WTC11 (cell line): Measurements from ENCODE around the gene BMPR1B. TPM values are rescaled to one million over a fixed set of nuclear protein-coding genes. Genes with fewer than 3 reads are reported as not detected.

ENCODE experiments used
- ATAC-seq: fragments of 200-7000 bp; cut with Tn5 transposase; 2 replicates; pipeline ENCODE4 v1.10.0; 2021; ENCODE audit warnings: mild to moderate bottlenecking, moderate library complexity
- CTCF ChIA-PET: fragments of 300-600 bp; sonication (Branson Sonifier 250); formaldehyde crosslinking; loops from one replicate; lab custom pipeline; 2021; ENCODE audit warnings: antibody characterized with exemption; lab: Charles Lee
- POLR2A ChIA-PET: fragments of 350-600 bp; sonication (Branson Sonifier 250); formaldehyde crosslinking; loops from one replicate; lab custom pipeline; 2021; ENCODE audit warnings: antibody characterized with exemption; lab: Charles Lee
- DNase-seq: peaks from one replicate; pipeline ENCODE4 v3.0.0; 2021; ENCODE audit warnings: low spot score
- H3K27ac Mint-ChIP-seq: 2 replicates; pipeline ENCODE4 v1.8.0; 2021; ENCODE audit warnings: mixed read lengths
- H3K27me3 Mint-ChIP-seq: 2 replicates; pipeline ENCODE4 v1.8.0; 2021; ENCODE audit warnings: low read depth, mild to moderate bottlenecking, moderate library complexity, mixed read lengths
- H3K36me3 Mint-ChIP-seq: 2 replicates; pipeline ENCODE4 v1.8.0; 2021; ENCODE audit warnings: mixed read lengths
- H3K4me1 Mint-ChIP-seq: 2 replicates; pipeline ENCODE4 v1.8.0; 2022; ENCODE audit warnings: mixed read lengths
- H3K4me3 Mint-ChIP-seq: 2 replicates; pipeline ENCODE4 v1.8.0; 2021; ENCODE audit warnings: mild to moderate bottlenecking, moderate library complexity, mixed read lengths
- H3K9me3 Mint-ChIP-seq: 2 replicates; pipeline ENCODE4 v1.8.0; 2021; ENCODE audit warnings: mixed read lengths
- CREB1 ChIP-seq: sonication (generic); formaldehyde crosslinking; IDR thresholded peaks from 2 replicates; pipeline ENCODE4 v1.8.0; 2023; ENCODE audit warnings: mild to moderate bottlenecking, missing genetic modification reagents
- CTCF ChIP-seq: fragments of 200-600 bp; IDR thresholded peaks from 2 replicates; pipeline ENCODE4 v1.8.0; 2022; ENCODE audit warnings: antibody characterized with exemption
- E2F1 ChIP-seq: sonication (generic); formaldehyde crosslinking; IDR thresholded peaks from 2 replicates; pipeline ENCODE4 v1.8.0; 2022; ENCODE audit warnings: mild to moderate bottlenecking, missing genetic modification reagents
- E2F5 ChIP-seq: sonication (generic); formaldehyde crosslinking; IDR thresholded peaks from 2 replicates; pipeline ENCODE4 v1.8.1; 2022; ENCODE audit warnings: mild to moderate bottlenecking, moderate library complexity, missing genetic modification reagents
- EMX1 ChIP-seq: fragments of 250-450 bp; sonication (Bioruptor Pico); IDR thresholded peaks from 2 replicates; pipeline ENCODE4 v1.8.0; 2021; ENCODE audit warnings: mild to moderate bottlenecking
- ERG ChIP-seq: fragments of 250-450 bp; sonication (Bioruptor Pico); IDR thresholded peaks from 2 replicates; pipeline ENCODE4 v1.8.0; 2021; ENCODE audit warnings: mild to moderate bottlenecking
- ESRRA ChIP-seq: sonication (generic); formaldehyde crosslinking; IDR thresholded peaks from 2 replicates; pipeline ENCODE4 v1.8.1; 2022; ENCODE audit warnings: mild to moderate bottlenecking, missing genetic modification reagents, borderline replicate concordance
- FOXK1 ChIP-seq: sonication (generic); formaldehyde crosslinking; IDR thresholded peaks from 2 replicates; pipeline ENCODE4 v1.8.0; 2022; ENCODE audit warnings: mild to moderate bottlenecking, moderate library complexity, missing genetic modification reagents
- GABPB1 ChIP-seq: sonication (generic); formaldehyde crosslinking; IDR thresholded peaks from 2 replicates; pipeline ENCODE4 v1.8.1; 2023; ENCODE audit warnings: mild to moderate bottlenecking, missing genetic modification reagents
- IRF1 ChIP-seq: sonication (generic); formaldehyde crosslinking; IDR thresholded peaks from 2 replicates; pipeline ENCODE4 v1.8.0; 2023; ENCODE audit warnings: missing genetic modification reagents
- KAT7 ChIP-seq: sonication (generic); formaldehyde crosslinking; IDR thresholded peaks from 2 replicates; pipeline ENCODE4 v1.8.1; 2023; ENCODE audit warnings: missing genetic modification reagents, mild to moderate bottlenecking, borderline replicate concordance
- MLX ChIP-seq: sonication (generic); formaldehyde crosslinking; IDR thresholded peaks from 2 replicates; pipeline ENCODE4 v1.8.1; 2023; ENCODE audit warnings: mild to moderate bottlenecking, missing genetic modification reagents, moderate library complexity
- MXD4 ChIP-seq: fragments of 250-450 bp; sonication (Bioruptor Pico); IDR thresholded peaks from 2 replicates; pipeline ENCODE4 v1.8.0; 2021; ENCODE audit warnings: mild to moderate bottlenecking, moderate library complexity, borderline replicate concordance
- NFYB ChIP-seq: sonication (generic); formaldehyde crosslinking; conservative IDR thresholded peaks from 2 replicates; pipeline ENCODE4 v1.8.0; 2022; ENCODE audit warnings: low read depth, missing genetic modification reagents
- NR1H2 ChIP-seq: sonication (generic); formaldehyde crosslinking; IDR thresholded peaks from 2 replicates; pipeline ENCODE4 v1.9.0; 2021; ENCODE audit warnings: mild to moderate bottlenecking, moderate library complexity, missing genetic modification reagents
- NR2C2 ChIP-seq: sonication (generic); formaldehyde crosslinking; IDR thresholded peaks from 2 replicates; pipeline ENCODE4 v1.8.0; 2022; ENCODE audit warnings: mild to moderate bottlenecking, missing genetic modification reagents
- OVOL2 ChIP-seq: fragments of 250-450 bp; sonication (Bioruptor Pico); IDR thresholded peaks from 2 replicates; pipeline ENCODE4 v1.9.0; 2021; ENCODE audit warnings: mild to moderate bottlenecking, borderline replicate concordance
- TCF7 ChIP-seq: sonication (generic); formaldehyde crosslinking; IDR thresholded peaks from 2 replicates; pipeline ENCODE4 v1.8.0; 2022; ENCODE audit warnings: mild to moderate bottlenecking, low read depth, missing genetic modification reagents, moderate library complexity
- TEAD4 ChIP-seq: sonication (generic); formaldehyde crosslinking; IDR thresholded peaks from 2 replicates; pipeline ENCODE4 v1.8.0; 2022; ENCODE audit warnings: mild to moderate bottlenecking, missing genetic modification reagents
- USF1 ChIP-seq: sonication (generic); formaldehyde crosslinking; IDR thresholded peaks from 2 replicates; pipeline ENCODE4 v1.8.0; 2022; ENCODE audit warnings: mild to moderate bottlenecking, missing genetic modification reagents
- USF2 ChIP-seq: sonication (generic); formaldehyde crosslinking; IDR thresholded peaks from 2 replicates; pipeline ENCODE4 v1.8.1; 2023; ENCODE audit warnings: mild to moderate bottlenecking, missing genetic modification reagents, moderate library complexity
- ZBTB21 ChIP-seq: sonication (generic); formaldehyde crosslinking; IDR thresholded peaks from 2 replicates; pipeline ENCODE4 v1.8.1; 2023; ENCODE audit warnings: mild to moderate bottlenecking, missing genetic modification reagents, borderline replicate concordance
- ZNF396 ChIP-seq: fragments of 250-450 bp; sonication (Bioruptor Pico); IDR thresholded peaks from 2 replicates; pipeline ENCODE4 v1.8.0; 2021; ENCODE audit warnings: mild to moderate bottlenecking, moderate library complexity, borderline replicate concordance
- ZNF532 ChIP-seq: fragments of 250-450 bp; sonication (Bioruptor Pico); IDR thresholded peaks from 2 replicates; pipeline ENCODE4 v1.9.0; 2021; ENCODE audit warnings: mild to moderate bottlenecking, borderline replicate concordance
- total RNA-seq: library from RNA; stranded (reverse); gene quantifications from 3 replicates; pipeline ENCODE4 v1.2.3, GENCODE V29; 2021

Gene BMPR1B
- total RNA-seq, 1 experiment from 2014 or later: 0.77 TPM

- Mint-ChIP-seq H3K27ac (no peak overlapping the region), H3K4me1 (peaks cover 4% of the 10 kb centered on the region; the same call in 1 of the 2 replicates), H3K27me3 (no peaks in the 10 kb centered on the region), H3K9me3 (no peaks in the 10 kb centered on the region), H3K4me3 (no peak overlapping the region), H3K36me3 (no peaks in the 10 kb centered on the region)
- POLR2A ChIA-PET: interaction anchor here (0.6 kb wide), 1 partner anchor 222 kb away, joined by 8 read pairs; no protein-coding TSS in a partner anchor
- ATAC-seq: no peak
- CTCF ChIA-PET: no interaction called here
- DNase-seq: no peak
- TF ChIP-seq CTCF: no peak
- no peak for TF ChIP-seq NR2C2 (CRISPR knock-in tag)
- no peak for TF ChIP-seq MXD4 (CRISPR knock-in tag)
- no peak for TF ChIP-seq E2F1
- no peak for TF ChIP-seq ZBTB21 (CRISPR knock-in tag)
- TF ChIP-seq FOXK1 (CRISPR knock-in tag): no peak
- no peak for TF ChIP-seq MLX (CRISPR knock-in tag)
- TF ChIP-seq GABPB1 (CRISPR knock-in tag): no peak
- TF ChIP-seq TCF7: no peak
Measured at GRCh38 chr4:94767446-94767845, 9.7 kb downstream of the BMPR1B start.

- Mint-ChIP-seq H3K4me1 (no peaks in the 10 kb centered on the region), H3K27me3 (no peaks in the 10 kb centered on the region)
- POLR2A ChIA-PET: no interaction called here
- TF ChIP-seq CREB1 (no peak), USF2 (CRISPR knock-in tag) (no peak), ZNF396 (CRISPR knock-in tag) (no peak), ESRRA (CRISPR knock-in tag) (no peak), ERG (CRISPR knock-in tag) (no peak), NFYB (CRISPR knock-in tag) (no peak), OVOL2 (CRISPR knock-in tag) (no peak), ZNF532 (CRISPR knock-in tag) (no peak), NR2C2 (CRISPR knock-in tag) (no peak), KAT7 (CRISPR knock-in tag) (no peak), USF1 (CRISPR knock-in tag) (no peak), IRF1 (CRISPR knock-in tag) (no peak), TEAD4 (CRISPR knock-in tag) (no peak), NR1H2 (CRISPR knock-in tag) (no peak), E2F5 (no peak), EMX1 (CRISPR knock-in tag) (no peak)
Measured at GRCh38 chr4:94782707-94783106, 25.0 kb downstream of the BMPR1B start.

More at GRCh38 chr4:94782707-94783106, 25.0 kb downstream of the BMPR1B start:
- CTCF ChIA-PET: no interaction called here
- ATAC-seq: no peak
- no peak overlapping the region for H3K27ac Mint-ChIP-seq
- DNase-seq: no peak
- H3K4me3 Mint-ChIP-seq: no peak overlapping the region
- H3K36me3 Mint-ChIP-seq: peaks cover 5% of the 10 kb centered on the region; the same call in 1 of the 2 replicates
- peaks cover 31% of the 10 kb centered on the region for H3K9me3 Mint-ChIP-seq
